T47D (cell line): ENCODE results near the gene SRGAP3.

Experiments
- DNase-seq, 2 experiments: peaks; one replicate each; pipeline versions ENCODE4 v3.0.0 to v3.0.0-alpha.2; 2011 to 2012; ENCODE audit warnings: low read depth in 1 of 2, low spot score in 1 of 2
- JUND ChIP-seq: IDR thresholded peaks from 2 replicates; pipeline ENCODE4 v1.6.1; 2012; ENCODE audit warnings: low read depth
- in situ Hi-C: cut with HindIII; loops from 2 replicates; pipeline ENCODE4 v1.10.0; 2016; ENCODE audit warnings: low sequenced_read_pairs, low pct_unique_long_range_greater_than_20kb

The SRGAP3 gene

DNA sequence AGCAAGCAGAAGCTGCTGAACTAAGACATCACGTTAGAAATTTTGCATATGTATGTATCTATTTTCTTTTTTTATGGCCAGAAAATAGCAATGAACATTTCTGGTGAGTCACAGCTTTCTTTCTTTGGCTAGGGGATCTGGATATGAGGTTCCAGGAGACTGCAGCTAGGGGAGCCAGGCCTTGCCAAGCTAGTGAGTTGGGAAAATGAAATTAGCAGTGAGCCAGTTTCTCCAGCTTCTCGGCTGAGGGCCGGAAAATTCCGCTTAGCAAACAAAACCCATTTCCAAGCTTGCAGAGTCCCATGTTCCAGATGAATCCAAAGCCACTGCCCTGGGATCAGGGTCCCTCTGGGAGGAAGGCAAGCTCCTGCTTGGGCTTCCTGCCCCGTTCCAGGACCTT, 137.6 kb downstream of the SRGAP3 start:
- TF ChIP-seq JUND, result no peak
- in situ Hi-C loops, result no loop called here
- no peak for DNase-seq

DNA sequence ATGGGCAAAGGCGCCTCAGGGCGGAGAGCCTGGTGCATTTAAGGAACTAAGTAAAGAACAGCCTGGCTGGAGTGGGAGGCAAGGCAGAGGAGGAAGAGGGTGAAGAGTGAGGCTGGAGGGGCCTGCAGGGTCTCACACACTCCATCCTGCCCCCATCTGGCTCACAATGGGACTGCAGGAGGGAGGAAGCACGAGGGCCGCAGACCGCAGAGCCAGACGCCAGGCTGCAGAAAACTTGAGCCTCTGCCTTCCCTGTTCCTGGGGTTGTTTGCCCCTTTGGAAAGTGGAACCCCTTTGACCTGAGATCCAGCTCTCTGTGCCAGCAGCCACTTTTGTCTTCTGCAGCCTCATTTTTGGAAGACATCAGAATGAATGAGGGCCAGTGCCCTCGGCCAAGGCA, 138.0 kb downstream of the SRGAP3 start:
- DNase-seq, result no peak
- in situ Hi-C loops, result no loop called here
- TF ChIP-seq JUND, result no peak

DNA sequence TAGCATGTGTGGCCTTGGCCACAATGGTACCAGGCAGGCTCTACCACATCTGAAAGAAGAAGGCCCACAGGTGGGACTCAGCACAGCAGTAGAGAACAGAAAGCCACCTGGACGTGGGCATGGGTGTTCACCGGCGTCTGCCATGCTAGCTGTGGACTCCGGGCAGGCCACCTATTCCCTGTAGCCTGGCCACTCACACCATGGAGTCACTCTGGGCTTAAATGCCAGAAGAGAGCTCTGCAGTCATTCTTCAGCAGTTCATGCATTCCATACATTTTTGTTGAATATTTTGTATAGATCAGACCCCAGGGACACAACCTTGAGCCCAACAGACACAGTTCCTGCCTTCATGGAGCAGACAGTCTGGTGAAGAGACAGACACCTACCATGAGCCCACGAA, 138.6 kb downstream of the SRGAP3 start:
- TF ChIP-seq JUND, result no peak
- in situ Hi-C loops, result no loop called here
- no peak for DNase-seq

DNA sequence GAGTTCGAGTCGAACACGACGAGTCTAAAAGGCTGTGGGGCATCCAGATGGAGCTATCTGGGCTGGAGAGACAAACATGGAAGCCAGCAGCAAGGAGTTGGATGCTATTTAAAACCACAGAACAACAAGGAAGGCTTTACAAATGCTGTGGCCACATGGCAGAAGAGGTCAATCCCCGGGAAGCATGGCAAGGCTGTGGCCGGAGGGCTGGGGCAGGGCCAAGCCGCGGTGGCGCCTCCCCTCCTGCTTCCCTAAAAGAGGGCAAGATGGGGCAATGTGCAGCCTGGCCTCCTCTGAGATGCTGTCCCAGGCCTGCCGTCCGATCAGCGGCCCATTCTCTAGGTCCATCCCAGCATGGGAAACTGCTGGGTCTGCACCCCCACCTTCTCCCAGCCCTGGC, 139.1 kb downstream of the SRGAP3 start:
- in situ Hi-C loops, result no loop called here
- no peak for TF ChIP-seq JUND
- DNase-seq, result no peak

DNA sequence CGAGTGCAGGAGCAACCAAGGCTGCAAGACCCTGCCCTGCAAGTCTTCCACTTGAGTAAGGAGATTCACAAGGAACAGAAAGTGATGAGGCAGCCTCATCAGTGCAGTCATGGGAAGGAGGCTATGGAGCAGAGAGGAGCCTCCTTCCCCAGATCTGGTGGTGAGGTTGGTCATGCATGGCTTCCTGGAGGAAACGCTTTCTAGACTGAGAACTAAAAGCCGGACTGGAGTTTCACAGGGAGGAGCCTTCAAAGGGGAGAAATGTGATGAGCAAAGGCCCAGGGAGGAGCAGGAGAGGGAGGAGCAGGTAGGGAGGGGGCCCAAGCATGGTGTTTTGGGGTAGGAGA, 139.9 kb downstream of the SRGAP3 start:
- DNase-seq, result no peak
- in situ Hi-C loops, result no loop called here
- no peak for TF ChIP-seq JUND

DNA sequence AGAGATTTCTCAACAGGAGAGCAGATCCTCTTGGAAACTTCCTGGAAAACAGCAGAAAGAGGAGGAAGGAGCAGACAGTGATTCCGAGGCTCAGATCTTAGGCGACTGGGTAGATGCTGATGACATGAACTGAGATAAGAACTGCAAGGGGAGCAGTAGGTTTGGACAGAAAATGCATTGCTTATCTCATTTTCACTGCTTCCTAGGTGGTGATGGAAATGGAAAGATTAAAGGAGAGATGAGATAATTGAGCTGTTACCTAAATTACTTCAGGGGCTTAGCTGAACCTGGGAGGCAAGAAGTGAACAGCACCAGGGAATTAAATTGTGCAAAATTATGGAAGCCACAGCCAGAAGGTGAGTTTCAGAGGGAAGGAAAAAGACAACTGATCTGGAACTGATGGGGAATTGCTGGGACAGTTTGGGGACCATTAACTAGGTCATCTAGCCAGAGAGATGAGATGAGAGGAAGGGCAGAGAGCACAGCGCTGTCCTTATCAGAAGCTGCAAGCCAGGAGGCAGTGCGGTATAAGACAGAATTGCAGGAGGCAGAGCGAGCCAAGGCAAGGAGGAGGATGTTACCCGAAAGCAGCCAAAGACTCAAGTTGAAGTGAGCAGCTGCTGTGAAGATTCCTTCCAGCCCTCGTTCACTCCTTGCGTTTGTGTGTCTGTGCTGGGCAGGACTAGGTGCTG, 140.4 kb downstream of the SRGAP3 start:
- no peak for DNase-seq
- in situ Hi-C loops, result no loop called here
- no peak for TF ChIP-seq JUND

DNA sequence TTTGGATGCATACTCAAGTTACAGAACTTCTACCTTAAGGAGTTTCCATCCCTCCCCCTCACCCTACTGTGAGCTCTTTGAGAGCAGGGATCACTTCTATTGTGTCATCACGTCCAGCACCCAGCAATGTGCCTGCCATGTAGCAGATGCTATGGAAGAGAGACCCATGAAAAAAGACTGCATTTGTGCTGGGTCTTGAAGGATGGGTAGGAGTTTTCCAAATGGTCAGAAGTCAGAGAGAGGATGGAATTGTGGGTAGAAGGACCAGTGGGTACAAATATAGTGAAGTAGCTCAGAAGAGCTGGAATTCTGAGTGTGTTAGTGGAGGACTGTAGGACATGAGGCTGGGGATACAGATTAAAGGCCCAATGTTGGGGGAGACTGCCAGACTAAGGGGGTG, 141.7 kb downstream of the SRGAP3 start:
- DNase-seq, result no peak
- no peak for TF ChIP-seq JUND
- in situ Hi-C loops, result no loop called here

DNA sequence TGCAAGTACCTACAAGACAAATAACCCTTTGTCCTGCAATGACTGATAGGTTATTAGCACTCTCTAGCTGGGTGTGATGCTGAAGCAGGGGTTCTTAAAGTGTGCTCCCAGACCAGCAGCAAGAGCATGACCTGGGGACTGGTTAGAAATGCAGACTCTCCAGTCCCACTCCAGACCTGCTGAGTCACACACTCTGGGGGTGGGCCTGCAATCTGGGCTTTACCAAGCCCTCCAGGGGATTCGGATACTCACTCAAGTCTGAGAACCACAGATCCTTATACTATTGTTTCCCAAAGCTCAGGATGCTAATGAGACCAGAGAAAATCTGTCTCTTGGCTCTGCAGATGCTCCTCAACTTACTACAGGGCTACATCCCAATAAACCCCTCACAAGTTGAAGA, 144.0 kb downstream of the SRGAP3 start:
- TF ChIP-seq JUND, result no peak
- no peak for DNase-seq
- in situ Hi-C loops, result no loop called here

DNA sequence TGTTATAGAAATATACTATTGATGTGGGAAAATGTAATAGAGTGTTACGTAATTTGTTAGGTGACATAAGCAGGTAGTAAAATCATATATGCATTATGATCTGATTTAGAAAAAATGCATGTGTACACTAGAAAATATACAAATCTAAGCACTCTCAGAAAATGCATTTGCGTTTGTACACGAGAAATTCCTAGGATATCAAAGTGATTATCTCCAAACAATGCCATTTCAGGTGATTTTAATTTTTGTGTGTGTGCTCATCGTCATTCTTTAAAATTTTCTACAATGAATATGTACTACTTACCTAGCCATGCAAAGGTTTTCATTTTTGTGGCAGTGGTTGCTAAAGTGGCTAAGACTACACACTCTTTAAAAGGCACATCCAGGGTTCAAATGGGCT, 145.3 kb downstream of the SRGAP3 start:
- DNase-seq, result no peak
- in situ Hi-C loops, result no loop called here
- no peak for TF ChIP-seq JUND

DNA sequence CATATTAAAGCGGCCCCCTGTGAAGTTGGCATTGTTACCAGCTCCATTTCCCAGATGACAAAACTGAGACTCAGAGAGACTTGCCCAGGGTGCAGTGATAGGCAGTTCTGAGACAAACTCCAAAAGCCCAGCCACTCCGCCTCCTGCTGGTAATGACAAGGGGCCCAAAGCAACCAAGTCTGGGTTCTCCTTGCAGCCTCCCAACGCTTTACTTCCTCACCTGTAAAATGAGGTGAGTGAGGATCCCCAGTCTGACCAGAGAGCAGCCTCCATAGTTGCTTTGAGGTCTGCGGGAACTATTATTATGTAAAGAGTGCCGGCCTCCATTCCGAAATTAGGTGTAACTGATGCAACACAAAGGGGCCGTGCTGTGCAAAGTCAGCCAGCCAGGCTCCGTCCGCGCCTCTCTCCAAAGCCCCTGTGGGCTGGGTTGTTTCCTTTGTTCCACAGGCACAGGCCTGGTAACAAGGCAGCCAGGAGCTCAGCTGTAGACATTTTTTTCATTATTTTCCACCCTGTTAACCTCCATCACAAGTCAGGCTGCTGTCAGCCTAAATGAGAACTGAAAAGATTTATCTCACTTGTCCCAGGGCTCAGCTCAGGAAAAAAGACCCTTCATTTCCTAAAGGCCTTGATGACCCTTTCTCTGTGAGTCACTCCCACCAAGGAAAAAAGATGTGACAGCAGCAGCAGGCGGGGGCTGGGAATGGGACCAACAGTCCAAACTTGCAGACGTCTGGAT, 147.0 kb downstream of the SRGAP3 start:
- TF ChIP-seq JUND, result no peak
- in situ Hi-C loops, result no loop called here
- no peak for DNase-seq

DNA sequence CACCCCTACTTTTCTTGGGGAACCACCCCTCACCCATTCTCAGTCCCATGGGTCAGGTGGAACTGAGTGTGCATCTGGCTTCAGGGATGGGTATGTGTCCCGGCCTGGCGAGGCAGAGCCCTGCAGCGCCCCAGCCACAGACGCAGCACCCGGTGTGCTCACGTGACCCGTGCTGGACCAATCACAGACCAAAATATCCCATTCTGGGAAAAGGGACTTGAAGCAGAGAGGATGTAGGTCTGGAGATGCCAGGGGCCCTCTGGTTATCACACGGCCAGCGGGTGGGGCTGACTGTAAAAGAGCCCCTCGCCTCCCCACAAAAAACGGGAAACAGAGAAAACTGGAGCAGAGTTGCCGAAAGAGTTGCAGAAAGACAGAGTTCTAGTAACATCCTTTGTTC, 148.2 kb downstream of the SRGAP3 start:
- no peak for DNase-seq
- no peak for TF ChIP-seq JUND
- in situ Hi-C loops, result no loop called here

DNA sequence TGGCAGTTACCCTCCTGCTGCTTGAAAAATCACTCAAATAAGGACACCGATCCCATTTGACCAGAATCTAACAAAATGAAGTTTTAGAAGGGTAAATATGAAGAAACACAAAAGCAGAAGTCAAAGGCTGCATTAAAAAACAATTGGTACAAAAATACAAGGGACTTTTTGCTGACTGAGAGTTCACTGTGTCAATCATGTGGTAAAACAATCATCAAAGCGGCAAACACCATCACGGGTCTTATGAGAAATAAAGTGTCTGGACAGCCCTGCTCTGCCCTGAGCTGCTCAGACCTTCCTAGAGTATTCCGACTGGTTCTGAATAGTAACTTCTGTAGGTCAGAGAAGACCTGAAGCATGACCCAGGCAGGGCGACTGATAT, 148.9 kb downstream of the SRGAP3 start:
- in situ Hi-C loops, result no loop called here
- no peak for DNase-seq
- TF ChIP-seq JUND, result no peak

DNA sequence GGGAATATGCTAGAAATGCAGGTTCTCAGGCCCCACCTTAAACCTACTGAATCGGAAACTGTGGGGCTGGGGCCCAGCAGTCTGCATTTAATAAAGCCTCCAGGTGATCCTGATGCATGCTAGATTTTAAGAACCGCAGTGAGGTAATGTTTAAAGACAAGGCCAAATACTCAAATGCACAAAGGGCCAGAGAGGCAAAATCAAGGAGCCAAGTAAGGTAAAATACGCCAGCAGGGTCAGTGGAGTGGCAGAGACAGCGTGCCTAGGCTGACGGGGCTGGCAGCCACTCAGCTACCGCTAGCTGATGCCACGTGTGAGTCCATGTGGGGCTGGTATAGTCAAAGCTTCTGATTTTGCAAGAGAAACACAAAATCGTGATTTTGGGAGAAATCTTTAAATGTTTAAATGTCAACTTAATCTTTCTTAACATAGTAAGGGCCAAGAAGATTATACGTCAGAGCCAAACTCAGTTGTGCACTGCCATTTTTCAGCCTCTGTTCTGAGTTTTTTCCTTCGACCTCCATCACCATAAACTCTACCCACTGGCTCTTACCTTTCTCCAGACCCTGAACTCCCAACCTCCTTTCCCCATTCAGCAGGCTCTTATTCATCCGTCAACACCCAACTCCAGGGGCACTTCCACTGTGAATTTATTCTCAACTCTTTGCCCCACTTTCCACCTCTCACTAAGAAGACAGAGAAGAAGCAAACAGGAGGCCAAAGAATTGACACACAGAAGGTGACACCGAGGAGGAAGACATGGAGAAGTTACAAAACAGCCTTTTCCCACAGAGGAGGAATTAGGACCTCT, 149.5 kb downstream of the SRGAP3 start:
- DNase-seq, result no peak
- no peak for TF ChIP-seq JUND
- in situ Hi-C loops, result no loop called here
